Ishikawa (cell line): ENCODE results near the gene SPAG9.

Source experiments
- CEBPB ChIP-seq: IDR thresholded peaks from 2 replicates; pipeline ENCODE4 v1.6.1; 2012
- CREB1 ChIP-seq: IDR thresholded peaks from 2 replicates; pipeline ENCODE4 v1.6.1; 2012; ENCODE audit warnings: low read depth
- EGR1 ChIP-seq: IDR thresholded peaks from 2 replicates; pipeline ENCODE4 v1.6.1; 2012
- EP300 ChIP-seq: IDR thresholded peaks from 2 replicates; pipeline ENCODE4 v1.6.1; 2012; ENCODE audit warnings: borderline replicate concordance
- FOXM1 ChIP-seq: IDR thresholded peaks from 2 replicates; pipeline ENCODE4 v1.6.1; 2012; ENCODE audit warnings: low read depth, borderline replicate concordance
- MAX ChIP-seq: IDR thresholded peaks from 2 replicates; pipeline ENCODE4 v1.6.1; 2012
- NFIC ChIP-seq: IDR thresholded peaks from 2 replicates; pipeline ENCODE4 v1.6.1; 2012
- RAD21 ChIP-seq: IDR thresholded peaks from 2 replicates; pipeline ENCODE4 v1.6.1; 2012; ENCODE audit warnings: low read depth
- REST ChIP-seq: IDR thresholded peaks from 2 replicates; pipeline ENCODE4 v1.6.1; 2012; ENCODE audit warnings: low read depth, mild to moderate bottlenecking
- TAF1 ChIP-seq: IDR thresholded peaks from 2 replicates; pipeline ENCODE4 v1.6.1; 2012; ENCODE audit warnings: low read depth, mild to moderate bottlenecking
- TCF12 ChIP-seq: IDR thresholded peaks from 2 replicates; pipeline ENCODE4 v1.6.1; 2012; ENCODE audit warnings: low read depth
- TEAD4 ChIP-seq: IDR thresholded peaks from 2 replicates; pipeline ENCODE4 v1.6.1; 2012
- USF1 ChIP-seq: IDR thresholded peaks from 2 replicates; pipeline ENCODE4 v1.6.1; 2012
- YY1 ChIP-seq: IDR thresholded peaks from 2 replicates; pipeline ENCODE4 v1.6.1; 2012; ENCODE audit warnings: low read depth
- ZBTB7A ChIP-seq: IDR thresholded peaks from 2 replicates; pipeline ENCODE4 v1.6.1; 2012; ENCODE audit warnings: low read depth

SPAG9 gene

GRCh38 chr17:51046514-51047384, 73.9 kb downstream of the SPAG9 start:
- TF ChIP-seq YY1 (no peak), CREB1 (peak; percentile 58; the same call in 1 of the 2 replicates), EGR1 (no peak), TEAD4 (no peak), MAX (no peak)

- TF ChIP-seq TCF12 (no peak), EGR1 (no peak)
These were observed 74.6 kb downstream of the SPAG9 start for GRCh38 chr17:51046046-51046445.

GRCh38 chr17:51045621-51046020, 75.0 kb downstream of the SPAG9 start:
- TF ChIP-seq EGR1 (no peak), TAF1 (no peak), FOXM1 (no peak), MAX (no peak), EP300 (no peak), REST (no peak), TCF12 (no peak), ZBTB7A (no peak), TEAD4 (no peak), CREB1 (no peak), RAD21 (no peak), CEBPB (no peak), NFIC (no peak), YY1 (no peak), USF1 (no peak)

- TF ChIP-seq ZBTB7A (no peak), TAF1 (no peak), USF1 (no peak), TEAD4 (no peak), FOXM1 (no peak), TCF12 (no peak), EP300 (no peak)
These were observed 75.7 kb downstream of the SPAG9 start for GRCh38 chr17:51044976-51045375.

- TF ChIP-seq FOXM1 (no peak), TEAD4 (no peak), NFIC (no peak), CREB1 (no peak), TCF12 (no peak)
These were observed 84.6 kb downstream of the SPAG9 start for GRCh38 chr17:51036084-51036483.

- no peak for TF ChIP-seq EGR1
- no peak for TF ChIP-seq USF1
- no peak for TF ChIP-seq NFIC
These were observed 85.2 kb downstream of the SPAG9 start for GRCh38 chr17:51035431-51035830.

- TF ChIP-seq FOXM1: no peak
- TF ChIP-seq EGR1: no peak
- no peak for TF ChIP-seq USF1
- no peak for TF ChIP-seq TAF1
- no peak for TF ChIP-seq ZBTB7A
- TF ChIP-seq NFIC: no peak
- TF ChIP-seq REST: no peak
- no peak for TF ChIP-seq CREB1
- no peak for TF ChIP-seq YY1
- TF ChIP-seq RAD21: no peak
- TF ChIP-seq TCF12: no peak
- no peak for TF ChIP-seq TEAD4
- TF ChIP-seq CEBPB: no peak
- TF ChIP-seq MAX: no peak
- TF ChIP-seq EP300: no peak
These were observed 85.9 kb downstream of the SPAG9 start for GRCh38 chr17:51034800-51035199.
